ENCODE measurements around the gene SLC9A8. TPM values are rescaled to one million over a fixed set of nuclear protein-coding genes. Genes with fewer than 3 reads are reported as not detected.

Gene SLC9A8
- total and polyA plus RNA-seq, 9 of the 15 experiments (the other 6 are each of a cell fraction or from before 2014, with no cell fraction given): 0.56 to 9.7 (median 5.0) TPM

GRCh38 chr20:49907405-49908257, 95.0 kb downstream of the SLC9A8 start:
- no TSS peak for BruUV-seq (replicated peaks)
- intact Hi-C loops (cut with micrococcal nuclease): no loop called here
- Histone ChIP-seq H2AFZ (ENCODE audit: low read depth, low read length) (no peak overlapping the region), H3K27me3 (ENCODE audit: control insufficient read depth in 2 of 2, insufficient read depth in 2 of 2, low read length in 2 of 2) (no peaks in the 10 kb centered on the region), H3K36me3 (ENCODE audit: control insufficient read depth, insufficient read depth, low read length) (peaks cover 71% of the 10 kb centered on the region), H3K4me2 (ENCODE audit: insufficient read depth, low read length) (no peak overlapping the region), H3K9me3 (replicated peaks; ENCODE audit: control insufficient read depth, insufficient read depth, low read depth, low read length) (no peaks in the 10 kb centered on the region), H3K79me2 (ENCODE audit: control insufficient read depth, insufficient read depth, low read length) (peaks cover 33% of the 10 kb centered on the region), H3K9me1 (ENCODE audit: control insufficient read depth, insufficient read depth, low read length) (no peaks in the 10 kb centered on the region), H3K27ac (ENCODE audit: extremely low read depth, low read depth, low read length) (no peak overlapping the region), H3K9ac (ENCODE audit: insufficient read depth in 1 of 2, low read depth in 2 of 2, low read length in 2 of 2) (peak overlapping the region in 1 of 2 experiments; percentile 32; a peak in 1 of 4 replicates), H3K4me3 (no peak overlapping the region), H3K4me1 (replicated peaks in 1 of 2; ENCODE audit: control insufficient read depth in 2 of 2, insufficient read depth in 2 of 2, low read length in 2 of 2) (peaks cover 0 to 16% of the 10 kb centered on the region in 2 experiments; a peak in 2 of 5 replicates), H4K20me1 (replicated peaks; ENCODE audit: control insufficient read depth, insufficient read depth, low read length) (peaks cover 3% of the 10 kb centered on the region; the same call in 1 of the 2 replicates)
- in situ Hi-C loops (cut with MboI): no loop called here
- ChIA-PET CTCF (ENCODE audit: low intra/inter-chr PET ratio) (no interaction called here), POLR2A (interaction anchor here (0.6 to 0.9 kb wide), 3 partner anchors 29 to 765 kb away, joined by 3 read pairs; partner anchors contain the start of gene RNF114)
- FAIRE-seq: no peak
- WGBS (ENCODE audit: insufficient coverage, low coverage, missing lambda C conversion rate): 94% methylated on average over 14 of the region's 19 CpGs
- no peak for ATAC-seq
- DNase-seq (ENCODE audit: extremely low read depth in 1 of 4, low spot score in 3 of 4): peak in 1 of 4 experiments; percentile 7
- TF ChIP-seq TEAD2 (tag; IDR thresholded peaks at IDR 0.05): no peak
- no peak for TF ChIP-seq STAT5A (IDR thresholded peaks at IDR 0.05; ENCODE audit: borderline replicate concordance, low read length)
- TF ChIP-seq IRF2 (CRISPR knock-in tag; IDR thresholded peaks at IDR 0.05): no peak
- no peak for TF ChIP-seq HDAC2 (IDR thresholded peaks at IDR 0.05)
- no peak for TF ChIP-seq GTF2A2 (tag; IDR thresholded peaks at IDR 0.05)
- TF ChIP-seq REST (IDR thresholded peaks at IDR 0.05; ENCODE audit: borderline replicate concordance): no peak
- TF ChIP-seq REST (CRISPR knock-in tag; IDR thresholded peaks at IDR 0.05; ENCODE audit: low read depth): no peak
- TF ChIP-seq MAFK (IDR thresholded peaks at IDR 0.05; ENCODE audit: low read length): no peak
- no peak for TF ChIP-seq CTBP1 (IDR thresholded peaks at IDR 0.05; ENCODE audit: borderline replicate concordance)
- no peak for TF ChIP-seq ZNF639 (CRISPR knock-in tag; conservative IDR thresholded peaks at IDR 0.05 in 1 of 2, IDR thresholded peaks at IDR 0.05 in 1 of 2)
- TF ChIP-seq TAF1 (IDR thresholded peaks at IDR 0.05; ENCODE audit: control insufficient read depth, extremely low read depth, insufficient read depth, low read length, severe bottlenecking): no peak
- TF ChIP-seq FIP1L1 (IDR thresholded peaks at IDR 0.05; ENCODE audit: low read depth, low read length, poor library complexity, severe bottlenecking): no peak

Data from K562 (cell line).